GM20000 (cell line): ENCODE measurements around the gene NFATC1.

ENCODE experiments used
- DNase-seq: peaks from one replicate; pipeline ENCODE4 v3.0.0; 2012; ENCODE audit warnings: low spot score
- TF ChIP-seq, protein P1 (sequence below): IDR thresholded peaks from 2 replicates; pipeline ENCODE4 v1.5.1; 2012; ENCODE audit warnings: mild to moderate bottlenecking, control low read depth; ENCODE audit errors: extremely low read depth, missing control alignments

NFATC1 gene

DNA sequence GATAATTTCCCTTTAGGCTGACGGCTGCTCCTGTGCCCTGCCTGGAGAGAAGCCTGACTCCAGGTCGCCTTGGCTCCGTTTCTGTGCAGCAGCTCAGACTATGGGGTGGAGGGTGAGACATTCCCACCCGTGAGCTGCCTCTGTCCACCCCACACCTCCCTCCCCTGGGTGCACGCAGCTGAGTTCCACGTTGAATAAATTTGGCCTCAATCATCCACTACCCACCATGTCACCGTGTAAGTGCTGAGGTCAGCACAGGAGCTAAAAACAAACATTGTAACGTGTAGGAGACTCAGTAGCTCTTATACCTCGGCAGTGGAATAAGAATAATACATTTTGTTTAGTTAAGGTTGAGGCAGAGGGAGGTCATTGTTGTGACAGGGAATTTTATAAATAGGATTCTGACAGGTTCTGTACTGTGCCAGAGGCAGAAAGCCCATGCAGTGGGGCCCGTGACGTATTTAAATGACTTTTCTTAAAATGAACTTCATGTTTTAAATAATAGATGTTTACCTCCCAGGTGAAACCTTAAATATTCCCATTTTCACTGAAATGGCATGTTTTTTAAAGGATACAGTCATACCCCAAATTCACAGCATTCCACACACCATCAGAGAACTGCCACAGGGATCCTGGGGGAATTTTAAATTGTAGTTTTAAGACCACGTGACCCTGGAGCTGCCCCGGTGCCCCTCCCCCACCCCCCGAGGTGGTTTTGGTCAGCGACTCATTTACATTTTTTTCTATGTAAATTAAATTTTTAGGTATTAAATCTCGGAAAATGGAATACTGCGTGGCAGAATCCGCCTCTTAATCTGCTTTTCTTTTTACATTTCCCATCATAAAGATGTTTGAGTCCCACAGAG, 50.2 kb downstream of the NFATC1 start:
- no peak for DNase-seq
- TF ChIP-seq, protein P1, sequence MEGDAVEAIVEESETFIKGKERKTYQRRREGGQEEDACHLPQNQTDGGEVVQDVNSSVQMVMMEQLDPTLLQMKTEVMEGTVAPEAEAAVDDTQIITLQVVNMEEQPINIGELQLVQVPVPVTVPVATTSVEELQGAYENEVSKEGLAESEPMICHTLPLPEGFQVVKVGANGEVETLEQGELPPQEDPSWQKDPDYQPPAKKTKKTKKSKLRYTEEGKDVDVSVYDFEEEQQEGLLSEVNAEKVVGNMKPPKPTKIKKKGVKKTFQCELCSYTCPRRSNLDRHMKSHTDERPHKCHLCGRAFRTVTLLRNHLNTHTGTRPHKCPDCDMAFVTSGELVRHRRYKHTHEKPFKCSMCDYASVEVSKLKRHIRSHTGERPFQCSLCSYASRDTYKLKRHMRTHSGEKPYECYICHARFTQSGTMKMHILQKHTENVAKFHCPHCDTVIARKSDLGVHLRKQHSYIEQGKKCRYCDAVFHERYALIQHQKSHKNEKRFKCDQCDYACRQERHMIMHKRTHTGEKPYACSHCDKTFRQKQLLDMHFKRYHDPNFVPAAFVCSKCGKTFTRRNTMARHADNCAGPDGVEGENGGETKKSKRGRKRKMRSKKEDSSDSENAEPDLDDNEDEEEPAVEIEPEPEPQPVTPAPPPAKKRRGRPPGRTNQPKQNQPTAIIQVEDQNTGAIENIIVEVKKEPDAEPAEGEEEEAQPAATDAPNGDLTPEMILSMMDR, result no peak

DNA sequence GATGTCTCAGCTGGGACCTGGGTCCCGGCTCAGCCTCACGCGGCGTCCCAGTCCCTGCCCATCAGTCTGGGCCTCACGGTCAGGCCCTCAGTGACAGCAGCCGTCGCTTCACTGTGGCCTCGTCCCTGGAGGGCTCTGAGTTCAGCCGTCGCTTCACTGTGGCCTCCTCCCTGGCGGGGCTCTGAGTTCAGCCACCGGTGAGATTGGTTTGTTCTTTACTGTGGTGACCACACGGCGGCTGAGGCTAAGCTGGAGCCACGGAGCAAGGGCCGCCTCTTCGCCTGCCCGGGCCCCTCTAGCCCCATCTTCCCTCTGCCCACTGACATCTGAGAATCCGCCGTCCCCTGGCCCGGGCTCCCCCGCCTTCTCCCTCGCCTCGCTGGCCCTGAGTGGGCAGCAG, 51.2 kb downstream of the NFATC1 start:
- TF ChIP-seq, protein P1, result no peak
- no peak for DNase-seq

DNA sequence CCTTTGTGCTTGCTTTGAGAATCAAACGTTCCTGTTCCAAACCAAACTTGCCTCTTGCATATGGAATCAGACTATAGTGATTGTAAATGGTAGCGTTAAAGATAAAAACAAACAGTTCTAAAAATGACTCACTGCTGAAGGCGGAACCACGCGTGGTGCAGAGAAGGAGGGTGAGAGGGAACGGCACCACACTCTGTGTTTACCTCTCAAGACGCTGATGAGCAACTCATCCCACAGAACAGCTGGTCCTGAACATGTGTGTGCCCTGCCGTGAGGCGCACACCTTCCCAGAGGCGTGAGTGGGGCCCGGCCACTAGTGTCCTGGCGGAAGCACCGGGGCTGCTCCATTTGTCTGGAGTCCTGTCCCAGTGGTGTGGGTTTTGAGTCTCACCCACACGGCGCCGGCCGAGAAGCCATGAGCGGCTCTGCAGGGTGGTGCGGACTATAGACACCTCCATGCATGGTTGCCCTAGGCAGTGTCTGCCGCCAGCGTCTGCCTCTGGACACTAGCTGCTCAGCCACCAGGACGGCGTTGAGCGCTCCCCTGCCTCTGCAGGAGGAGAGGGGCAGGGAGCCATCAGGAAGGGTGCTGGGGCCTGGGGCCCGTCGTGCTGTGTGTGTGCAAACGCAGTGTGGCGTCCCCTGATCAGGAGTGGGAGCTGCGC, 52.1 kb downstream of the NFATC1 start:
- no peak for DNase-seq
- TF ChIP-seq, protein P1, result no peak

DNA sequence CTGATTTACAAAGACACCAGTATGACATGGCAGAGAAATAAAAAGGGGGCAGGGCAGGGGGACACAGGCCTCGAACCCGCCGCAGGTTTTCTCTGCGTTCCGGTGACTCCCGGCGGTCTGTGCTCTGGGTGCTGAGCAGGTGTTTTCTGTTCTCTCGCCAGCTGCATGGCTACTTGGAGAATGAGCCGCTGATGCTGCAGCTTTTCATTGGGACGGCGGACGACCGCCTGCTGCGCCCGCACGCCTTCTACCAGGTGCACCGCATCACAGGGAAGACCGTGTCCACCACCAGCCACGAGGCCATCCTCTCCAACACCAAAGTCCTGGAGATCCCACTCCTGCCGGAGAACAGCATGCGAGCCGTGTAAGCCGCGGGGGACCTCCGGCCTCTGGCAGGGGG, 52.9 kb downstream of the NFATC1 start:
- TF ChIP-seq, protein P1, result no peak
- DNase-seq, result no peak

GRCh38 chr18:79449551-79450288, 54.0 kb downstream of the NFATC1 start:
- TF ChIP-seq, protein P1, result no peak
- no peak for DNase-seq

DNA sequence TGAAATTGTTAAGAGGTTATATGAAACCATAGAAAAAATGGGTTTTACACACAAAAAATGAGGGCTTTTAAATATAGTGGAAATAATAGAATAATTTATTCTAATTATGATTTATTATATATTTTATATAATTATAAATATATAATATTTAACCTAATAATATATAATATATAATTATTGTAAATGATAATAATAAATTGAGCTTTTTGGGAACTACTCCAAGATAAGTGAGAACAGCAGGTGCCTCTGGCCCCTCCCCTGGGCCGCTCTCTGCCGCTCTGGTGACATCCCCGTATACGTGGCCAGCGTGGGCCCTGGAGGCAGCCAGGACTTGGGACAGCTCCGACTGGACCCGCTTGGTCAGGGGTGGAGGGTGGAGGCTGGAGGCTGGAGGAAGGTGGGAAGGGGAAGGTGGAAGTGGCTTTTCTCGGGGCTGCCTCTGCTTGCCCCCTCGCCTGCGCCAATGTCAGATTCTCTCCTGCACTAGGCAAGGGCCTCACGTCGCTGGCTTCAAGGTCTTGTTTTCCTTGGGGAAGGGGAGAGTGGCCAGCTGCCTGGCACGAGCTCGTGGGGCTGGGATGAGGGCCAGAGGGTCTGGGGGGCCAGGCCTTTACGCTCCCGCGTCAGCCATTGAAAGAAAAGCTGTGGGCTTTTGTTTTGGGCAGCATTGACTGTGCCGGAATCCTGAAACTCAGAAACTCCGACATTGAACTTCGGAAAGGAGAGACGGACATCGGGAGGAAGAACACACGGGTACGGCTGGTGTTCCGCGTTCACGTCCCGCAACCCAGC, 54.8 kb downstream of the NFATC1 start:
- TF ChIP-seq, protein P1, result no peak
- no peak for DNase-seq
